Hematopoietic multipotent progenitor cell treated with erythropoietin and hydrocortisone succinate and interleukin-3 and kit ligand, for 8 days (in vitro differentiated cells): ENCODE data around the gene CFHR2.
"Not testable (repeated sequence)": the region's sequence is repeated elsewhere in the genome, so short reads cannot be mapped to it uniquely, and the experiment has no call there.

Experiments used
- DNase-seq: peaks from one replicate; pipeline ENCODE4 v3.0.0-alpha.2; 2015

CFHR2 gene

GRCh38 chr1:196943568-196943967 lies at the start of gene CFHR2:
Gene CFHR2 (plus strand): TSS chr1:196943738. CDS start chr1:196943881, 143 bp downstream.
- not testable (repeated sequence) for DNase-seq

GRCh38 chr1:196896355-196896754 lies 47.2 kb upstream of the CFHR2 start:
- no peak for DNase-seq

GRCh38 chr1:196897158-196897828 lies 46.2 kb upstream of the CFHR2 start:
- no peak for DNase-seq

- DNase-seq = no peak
Observed at GRCh38 chr1:196902344-196902743, 41.2 kb upstream of the CFHR2 start.

GRCh38 chr1:196910215-196910614 lies 33.3 kb upstream of the CFHR2 start:
- DNase-seq = no peak

GRCh38 chr1:196912283-196912682 lies 31.3 kb upstream of the CFHR2 start:
- DNase-seq = not testable (repeated sequence)

- not testable (repeated sequence) for DNase-seq
Observed at GRCh38 chr1:196926839-196927238, 16.7 kb upstream of the CFHR2 start.

- DNase-seq = not testable (repeated sequence)
Observed at GRCh38 chr1:196932853-196933252, 10.7 kb upstream of the CFHR2 start.

GRCh38 chr1:196933531-196934189 lies 9.9 kb upstream of the CFHR2 start:
- DNase-seq = no peak

- not testable (repeated sequence) for DNase-seq
Observed at GRCh38 chr1:196941474-196941873, 2.1 kb upstream of the CFHR2 start.

GRCh38 chr1:196951711-196952394 lies 8.3 kb downstream of the CFHR2 start:
- DNase-seq = no peak

- DNase-seq = no peak
Observed at GRCh38 chr1:196954778-196955177, 11.2 kb downstream of the CFHR2 start.

GRCh38 chr1:196955926-196956325 lies 12.4 kb downstream of the CFHR2 start:
- DNase-seq = no peak

- no peak for DNase-seq
Observed at GRCh38 chr1:196960854-196961253, 17.3 kb downstream of the CFHR2 start.

GRCh38 chr1:196970182-196970581 lies 26.6 kb downstream of the CFHR2 start:
- DNase-seq = no peak

GRCh38 chr1:196976278-196976677 lies 32.7 kb downstream of the CFHR2 start:
- no peak for DNase-seq

- no peak for DNase-seq
Observed at GRCh38 chr1:196977278-196977677, 33.7 kb downstream of the CFHR2 start, which contains the start of gene CFHR5. Gene CFHR5 (plus strand): TSS chr1:196977556. CDS start chr1:196977665, 109 bp downstream.

- no peak for DNase-seq
Observed at GRCh38 chr1:196980859-196981258, 37.3 kb downstream of the CFHR2 start.

GRCh38 chr1:196982247-196982646 lies 38.7 kb downstream of the CFHR2 start:
- DNase-seq = not testable (repeated sequence)

GRCh38 chr1:196991919-196992651 lies 48.5 kb downstream of the CFHR2 start:
- not testable (repeated sequence) for DNase-seq

GRCh38 chr1:196993916-196994315 lies 50.4 kb downstream of the CFHR2 start:
- no peak for DNase-seq

GRCh38 chr1:196997423-196997822 lies 53.9 kb downstream of the CFHR2 start:
- no peak for DNase-seq

- no peak for DNase-seq
Observed at GRCh38 chr1:197001828-197002227, 58.3 kb downstream of the CFHR2 start.
